ENCODE data around the gene CATSPER1. TPM values are rescaled to one million over a fixed set of nuclear protein-coding genes. Genes with fewer than 3 reads are reported as not detected.

Gene CATSPER1
- polyA plus RNA-seq, 2 of the 4 experiments (the other 2 are of a cell fraction) = 0.46 to 0.97 TPM

DNA sequence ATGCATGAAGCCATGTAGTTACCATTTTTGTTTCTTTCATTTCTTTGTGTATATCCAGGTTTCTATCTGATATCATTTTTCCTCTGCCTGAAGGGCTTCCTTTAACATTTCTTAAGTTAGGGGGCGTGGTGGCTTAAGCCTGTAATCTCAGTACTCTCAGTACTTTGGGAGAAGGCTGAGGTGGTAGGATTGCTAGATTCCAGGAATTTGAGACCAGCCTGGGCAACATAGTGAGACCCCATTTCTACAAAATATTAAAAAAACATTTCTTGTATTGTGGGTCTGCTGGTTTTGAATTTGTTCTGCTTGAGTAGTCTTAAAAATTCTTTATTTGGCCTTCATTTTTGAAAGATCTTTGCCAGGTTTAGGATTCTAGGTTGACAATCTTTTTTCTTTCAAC is 38.3 kb upstream of the CATSPER1 start:
- ATAC-seq = no peak
- H3K4me3 ChIP-seq = no peak overlapping the region
- POLR2A ChIA-PET = no interaction called here
- 93% methylated on average over 1 of the region's 1 CpG for WGBS (ENCODE audit: missing lambda C conversion rate)
- no peak for FAIRE-seq
- peaks cover 20% of the 10 kb centered on the region for H3K4me1 ChIP-seq
- 0 out of 3 replicates have a peak, but pooled peaks cover 2% of the 10 kb centered on the region for H3K9me3 ChIP-seq
- no peak overlapping the region for H3K4me2 ChIP-seq
- CTCF ChIA-PET = interaction anchor here (0.5 to 10.5 kb wide), 6 partner anchors 10 to 154 kb away, joined by 3 to 233 read pairs (median 4); partner anchors contain the start of genes GAL3ST3 and SF3B2
- no peak overlapping the region for H3K27ac ChIP-seq
- no peak for DNase-seq (ENCODE audit: low read depth in 1 of 2, low spot score in 1 of 2)
- TF ChIP-seq, protein P1, sequence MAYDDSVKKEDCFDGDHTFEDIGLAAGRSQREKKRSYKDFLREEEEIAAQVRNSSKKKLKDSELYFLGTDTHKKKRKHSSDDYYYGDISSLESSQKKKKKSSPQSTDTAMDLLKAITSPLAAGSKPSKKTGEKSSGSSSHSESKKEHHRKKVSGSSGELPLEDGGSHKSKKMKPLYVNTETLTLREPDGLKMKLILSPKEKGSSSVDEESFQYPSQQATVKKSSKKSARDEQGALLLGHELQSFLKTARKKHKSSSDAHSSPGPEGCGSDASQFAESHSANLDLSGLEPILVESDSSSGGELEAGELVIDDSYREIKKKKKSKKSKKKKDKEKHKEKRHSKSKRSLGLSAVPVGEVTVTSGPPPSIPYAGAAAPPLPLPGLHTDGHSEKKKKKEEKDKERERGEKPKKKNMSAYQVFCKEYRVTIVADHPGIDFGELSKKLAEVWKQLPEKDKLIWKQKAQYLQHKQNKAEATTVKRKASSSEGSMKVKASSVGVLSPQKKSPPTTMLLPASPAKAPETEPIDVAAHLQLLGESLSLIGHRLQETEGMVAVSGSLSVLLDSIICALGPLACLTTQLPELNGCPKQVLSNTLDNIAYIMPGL (CRISPR knock-in tag; IDR thresholded peaks at IDR 0.05; ENCODE audit: borderline replicate concordance) = no peak
- TF ChIP-seq, protein P2, sequence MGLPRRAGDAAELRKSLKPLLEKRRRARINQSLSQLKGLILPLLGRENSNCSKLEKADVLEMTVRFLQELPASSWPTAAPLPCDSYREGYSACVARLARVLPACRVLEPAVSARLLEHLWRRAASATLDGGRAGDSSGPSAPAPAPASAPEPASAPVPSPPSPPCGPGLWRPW (IDR thresholded peaks at IDR 0.05) = no peak
- TF ChIP-seq, protein P3, sequence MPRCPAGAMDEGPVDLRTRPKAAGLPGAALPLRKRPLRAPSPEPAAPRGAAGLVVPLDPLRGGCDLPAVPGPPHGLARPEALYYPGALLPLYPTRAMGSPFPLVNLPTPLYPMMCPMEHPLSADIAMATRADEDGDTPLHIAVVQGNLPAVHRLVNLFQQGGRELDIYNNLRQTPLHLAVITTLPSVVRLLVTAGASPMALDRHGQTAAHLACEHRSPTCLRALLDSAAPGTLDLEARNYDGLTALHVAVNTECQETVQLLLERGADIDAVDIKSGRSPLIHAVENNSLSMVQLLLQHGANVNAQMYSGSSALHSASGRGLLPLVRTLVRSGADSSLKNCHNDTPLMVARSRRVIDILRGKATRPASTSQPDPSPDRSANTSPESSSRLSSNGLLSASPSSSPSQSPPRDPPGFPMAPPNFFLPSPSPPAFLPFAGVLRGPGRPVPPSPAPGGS (IDR thresholded peaks at IDR 0.05) = no peak
- TF ChIP-seq KDM5A (IDR thresholded peaks at IDR 0.05) = no peak
- no peak for TF ChIP-seq MAX (IDR thresholded peaks at IDR 0.05)
- TF ChIP-seq SREBF2 (IDR thresholded peaks at IDR 0.05) = no peak
- no peak for TF ChIP-seq ZNF302 (CRISPR knock-in tag; IDR thresholded peaks at IDR 0.05)
- TF ChIP-seq MAZ (IDR thresholded peaks at IDR 0.05; ENCODE audit: borderline replicate concordance, low read depth, low read length) = no peak
- TF ChIP-seq NR3C1 (IDR thresholded peaks at IDR 0.05) = no peak
- no peak for TF ChIP-seq PHF8 (IDR thresholded peaks at IDR 0.05; ENCODE audit: borderline replicate concordance, low read depth)
- no peak for TF ChIP-seq RAD21 (conservative IDR thresholded peaks at IDR 0.05 in 1 of 2, IDR thresholded peaks at IDR 0.05 in 1 of 2)
- no peak for TF ChIP-seq BHLHE40 (IDR thresholded peaks at IDR 0.05; ENCODE audit: low read depth, low read length)
- TF ChIP-seq ESRRA (IDR thresholded peaks at IDR 0.05; ENCODE audit: borderline replicate concordance, low read length) = no peak

DNA sequence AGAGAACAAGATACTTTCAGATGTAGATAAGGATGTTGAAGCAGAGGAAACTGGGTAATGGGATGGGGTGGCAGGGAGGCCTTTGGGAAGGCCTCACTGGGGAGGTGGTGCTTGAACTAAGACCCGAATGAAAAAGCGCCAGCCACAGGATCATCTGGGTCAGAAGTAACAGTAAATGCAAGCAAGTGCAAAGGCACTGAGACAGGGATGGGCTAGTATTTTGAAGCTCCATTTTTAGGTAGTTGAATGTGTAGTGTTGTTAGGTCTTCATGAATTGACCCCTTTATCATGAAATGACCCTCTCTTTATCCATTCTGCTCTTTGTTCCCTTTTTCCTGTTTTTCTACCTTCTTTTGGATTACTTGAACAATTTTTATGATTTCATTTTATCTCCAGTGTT is 37.6 kb upstream of the CATSPER1 start:
- no peak for FAIRE-seq
- POLR2A ChIA-PET = interaction anchor here (0.5 kb wide), 1 partner anchor 165 kb away, joined by 5 read pairs; no protein-coding TSS in a partner anchor
- Histone ChIP-seq H3K4me1 (peaks cover 13% of the 10 kb centered on the region), H3K9me3 (0 out of 3 replicates have a peak, but pooled peaks cover 2% of the 10 kb centered on the region), H3K4me2 (no peak overlapping the region), H3K4me3 (no peak overlapping the region), H3K27ac (no peak overlapping the region)
- no peak for TF ChIP-seq ESRRA (IDR thresholded peaks at IDR 0.05; ENCODE audit: borderline replicate concordance, low read length)
- TF ChIP-seq TP53 (CRISPR knock-in tag; IDR thresholded peaks at IDR 0.05) = no peak
- no peak for TF ChIP-seq EHMT2 (IDR thresholded peaks at IDR 0.05; ENCODE audit: low read depth)
- no peak for TF ChIP-seq EP300 (IDR thresholded peaks at IDR 0.05)
- DNase-seq (ENCODE audit: low read depth in 1 of 2, low spot score in 1 of 2) = no peak
- 98% methylated on average over 2 of the region's 2 CpGs for whole genome bisulfite sequencing (ENCODE audit: missing lambda C conversion rate)
- ATAC-seq = no peak
- CTCF ChIA-PET = interaction anchor here (0.5 to 10.5 kb wide), 6 partner anchors 9 to 155 kb away, joined by 3 to 233 read pairs (median 4); partner anchors contain the start of genes GAL3ST3 and SF3B2

DNA sequence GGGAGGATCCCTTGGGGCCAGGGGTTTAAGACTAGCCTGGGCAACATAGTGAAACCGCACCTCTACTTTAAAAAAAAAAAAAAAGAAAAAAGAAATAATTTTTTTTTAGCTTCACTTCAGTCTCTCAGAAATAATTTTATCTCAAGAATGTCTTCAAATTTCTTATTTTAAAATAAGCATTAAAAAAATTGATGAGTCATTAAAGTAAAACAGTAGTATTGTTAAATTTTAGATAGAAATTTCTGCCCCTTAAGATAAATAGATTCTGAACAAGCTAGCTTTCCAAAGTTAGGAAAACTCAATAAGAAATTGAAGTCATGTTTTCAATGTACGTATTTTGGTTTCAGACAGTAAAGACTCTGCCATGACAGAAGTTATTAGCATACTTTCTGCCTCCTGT is 36.1 kb upstream of the CATSPER1 start:
- CTCF ChIA-PET = interaction anchor here (0.6 to 10.5 kb wide), 7 partner anchors 7 to 73 kb away, joined by 3 to 233 read pairs (median 4); partner anchors contain the start of genes GAL3ST3 and SF3B2
- H3K4me1 ChIP-seq = peaks cover 3% of the 10 kb centered on the region; the same call in 1 of the 3 replicates
- POLR2A ChIA-PET = interaction anchor here (1.2 to 2.2 kb wide), 2 partner anchors 10 to 74 kb away, joined by 3 to 9 read pairs; partner anchors contain the start of gene SF3B2
- WGBS (ENCODE audit: missing lambda C conversion rate) = 91% methylated on average over 2 of the region's 2 CpGs
- 0 out of 3 replicates have a peak, but pooled peaks cover 2% of the 10 kb centered on the region for H3K9me3 ChIP-seq
- FAIRE-seq (no peak), ATAC-seq (no peak), DNase-seq (ENCODE audit: low read depth in 1 of 2, low spot score in 1 of 2) (no peak)
- H3K4me2 ChIP-seq = no peak overlapping the region
- no peak for TF ChIP-seq RARB (CRISPR knock-in tag; IDR thresholded peaks at IDR 0.05)
- peak; percentile 69 for TF ChIP-seq MAFK (IDR thresholded peaks at IDR 0.05; ENCODE audit: partially characterized antibody)
- no peak overlapping the region for H3K4me3 ChIP-seq
- H3K27ac ChIP-seq = no peak overlapping the region
